Stimulated activated CD4-positive, alpha-beta T cell treated with anti-CD3 and anti-CD28 coated beads, Interleukin-15, amount 100 ng/mL, for 1 hour (primary cell): ENCODE data around the gene FAM98C.
"Not testable (repeated sequence)": the region's sequence is repeated elsewhere in the genome, so short reads cannot be mapped to it uniquely, and the experiment has no call there.

Source experiments
- DNase-seq, 2 donors: peaks; one replicate each; pipeline ENCODE4 v3.0.0-alpha.2; 2020; ENCODE audit warnings: low read depth in 1 of 2, low spot score in 1 of 2

The FAM98C gene

DNA sequence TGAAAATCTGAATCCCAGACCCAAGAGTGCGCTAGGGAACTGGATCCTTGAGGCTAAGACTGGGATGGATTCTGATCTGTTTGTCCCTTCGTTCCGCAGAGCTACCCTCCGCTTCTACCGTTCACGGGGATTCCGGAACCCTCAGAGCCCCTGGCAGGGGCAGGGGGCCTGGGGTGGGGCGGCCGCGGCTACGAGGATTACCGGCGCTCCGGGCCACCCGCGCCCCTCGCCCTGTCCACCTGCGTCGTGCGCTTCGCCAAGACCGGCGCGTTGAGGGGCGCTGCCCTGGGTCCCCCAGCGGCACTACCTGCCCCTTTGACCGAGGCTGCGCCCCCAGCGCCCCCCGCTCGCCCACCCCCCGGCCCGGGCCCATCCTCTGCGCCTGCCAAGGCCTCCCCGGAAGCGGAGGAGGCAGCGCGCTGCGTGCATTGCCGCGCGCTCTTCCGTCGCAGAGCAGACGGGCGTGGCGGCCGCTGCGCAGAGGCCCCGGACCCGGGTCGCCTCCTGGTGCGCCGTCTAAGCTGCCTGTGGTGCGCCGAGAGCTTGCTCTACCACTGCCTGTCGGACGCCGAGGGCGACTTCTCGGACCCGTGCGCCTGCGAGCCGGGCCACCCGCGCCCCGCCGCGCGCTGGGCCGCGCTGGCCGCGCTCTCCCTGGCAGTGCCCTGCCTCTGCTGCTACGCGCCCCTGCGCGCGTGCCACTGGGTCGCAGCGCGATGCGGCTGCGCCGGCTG, 7.3 kb upstream of the FAM98C start:
- peak in 1 of 2 donors; percentile 40 for DNase-seq

GRCh38 chr19:38399081-38399480, 3.8 kb upstream of the FAM98C start:
- no peak for DNase-seq

DNA sequence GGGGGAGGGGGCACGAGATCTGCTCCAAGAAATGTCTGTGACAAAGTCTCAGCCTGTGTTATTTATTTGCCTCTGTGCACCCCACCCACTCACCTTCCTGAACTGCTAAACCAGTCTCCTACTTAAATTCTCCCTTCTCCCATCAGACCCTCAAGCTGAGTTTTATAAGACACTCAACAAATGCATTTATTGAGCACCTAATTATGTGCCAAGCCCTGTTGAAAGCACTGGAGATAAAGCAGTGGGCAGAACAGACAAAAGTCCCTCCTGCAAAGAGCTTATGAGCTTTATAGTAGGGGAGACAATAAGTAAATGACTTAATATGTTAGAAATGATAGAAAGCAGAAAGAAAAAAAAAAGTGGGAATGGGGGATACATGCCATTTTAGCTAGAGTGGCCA, 3.4 kb upstream of the FAM98C start:
- DNase-seq: no peak

- no peak for DNase-seq
Observed at GRCh38 chr19:38400361-38400760, 2.5 kb upstream of the FAM98C start.

- DNase-seq: no peak
Observed at GRCh38 chr19:38401148-38401547, 1.7 kb upstream of the FAM98C start.

DNA sequence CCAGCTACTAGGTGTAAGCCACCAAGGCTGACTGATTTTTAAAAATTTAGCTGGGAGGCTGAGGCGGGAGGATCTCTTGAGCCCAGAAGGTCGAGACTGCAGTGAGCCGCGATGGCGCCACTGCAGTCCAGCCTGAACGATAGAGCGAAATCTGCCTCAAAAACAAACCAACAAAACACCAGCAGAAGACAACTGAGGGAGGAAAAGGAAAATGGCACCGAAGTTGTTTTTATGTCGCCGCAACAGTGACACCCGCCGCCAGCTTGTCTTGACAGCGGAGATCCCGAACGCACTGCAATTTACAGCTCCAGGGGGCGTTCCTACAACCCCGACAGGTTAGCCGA, 298 bp upstream of the FAM98C start:
- no peak for DNase-seq

DNA sequence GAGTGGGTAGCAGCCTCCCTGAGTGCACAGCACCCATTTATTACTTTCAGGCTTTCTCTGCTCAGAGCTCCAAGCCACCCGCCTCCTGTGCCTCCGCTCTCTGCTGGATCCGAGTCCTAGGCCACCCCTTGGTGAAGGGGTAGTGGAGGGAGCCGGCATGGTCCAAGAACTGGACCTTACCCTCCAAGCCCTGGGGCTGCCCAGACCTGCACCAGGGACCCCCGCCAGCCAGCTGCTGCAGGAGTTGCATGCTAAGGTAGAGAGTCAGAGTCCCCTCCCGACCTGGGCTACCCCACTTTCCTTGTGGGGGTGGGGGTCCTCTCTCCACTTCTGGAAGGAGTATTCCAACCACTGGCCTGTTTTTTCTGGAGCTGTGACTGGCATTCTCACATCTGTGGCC, 2.0 kb downstream of the FAM98C start:
- DNase-seq: no peak

DNA sequence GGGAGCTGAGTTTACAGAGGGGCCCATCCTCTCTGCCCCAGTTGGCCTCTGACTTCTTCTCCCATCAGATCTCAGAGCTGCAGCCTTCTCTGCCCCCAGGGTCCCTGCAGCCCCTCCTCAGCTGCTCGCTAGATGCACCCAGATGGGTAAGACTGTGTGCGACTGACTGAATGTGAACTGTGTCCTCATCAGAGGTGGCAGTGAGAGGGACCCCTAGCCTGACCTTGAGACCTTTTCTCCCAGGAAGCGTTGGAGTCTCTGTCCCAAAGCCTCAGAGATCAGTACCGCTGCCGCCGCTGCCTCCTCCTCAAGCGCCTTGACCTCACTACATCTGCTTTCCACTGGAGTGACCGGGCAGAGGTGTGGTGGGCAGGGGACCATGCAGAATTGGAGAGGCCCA, 2.4 kb downstream of the FAM98C start:
- no peak for DNase-seq

GRCh38 chr19:38409631-38410133, 6.8 kb downstream of the FAM98C start:
- no peak for DNase-seq

DNA sequence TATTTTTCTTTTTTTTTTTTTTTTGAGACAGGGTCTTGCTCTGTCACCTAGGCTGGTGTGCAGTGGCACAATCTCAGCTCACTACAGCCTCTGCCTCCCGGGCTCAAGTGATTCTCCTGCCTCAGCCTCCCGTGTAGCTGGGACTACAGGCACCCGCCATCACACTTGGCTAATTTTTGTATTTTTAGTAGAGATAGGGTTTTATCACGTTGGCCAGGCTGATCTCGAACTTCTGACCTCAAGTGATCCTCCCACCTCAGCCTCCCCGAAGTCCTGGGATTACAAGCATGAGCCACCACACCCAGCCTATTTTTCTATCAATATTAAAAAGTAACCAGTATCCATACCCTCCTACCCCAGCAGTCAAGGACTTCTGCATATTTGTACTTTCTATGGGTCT, 7.5 kb downstream of the FAM98C start:
- DNase-seq: not testable (repeated sequence)

- DNase-seq: no peak
Observed at GRCh38 chr19:38411041-38411712, 8.3 kb downstream of the FAM98C start.

DNA sequence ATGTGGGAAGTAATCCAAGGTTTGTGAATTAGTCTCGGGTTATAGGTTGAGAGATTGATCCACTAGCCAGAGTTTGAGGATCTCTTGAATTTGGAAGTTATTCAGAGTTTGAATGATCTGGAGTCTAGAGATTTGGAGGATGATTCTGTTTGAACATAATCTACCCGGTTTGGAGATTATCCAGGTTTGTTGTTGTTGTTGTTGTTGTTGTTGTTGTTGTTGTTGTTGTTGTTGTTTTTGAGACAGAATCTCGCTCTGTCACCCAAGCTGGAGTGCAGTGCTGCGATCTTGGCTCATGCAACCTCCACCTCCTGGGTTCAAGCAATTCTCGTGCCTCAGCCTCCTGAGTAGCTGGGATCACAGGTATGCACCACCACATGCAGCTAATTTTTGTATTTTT, 9.0 kb downstream of the FAM98C start:
- DNase-seq: not testable (repeated sequence)

DNA sequence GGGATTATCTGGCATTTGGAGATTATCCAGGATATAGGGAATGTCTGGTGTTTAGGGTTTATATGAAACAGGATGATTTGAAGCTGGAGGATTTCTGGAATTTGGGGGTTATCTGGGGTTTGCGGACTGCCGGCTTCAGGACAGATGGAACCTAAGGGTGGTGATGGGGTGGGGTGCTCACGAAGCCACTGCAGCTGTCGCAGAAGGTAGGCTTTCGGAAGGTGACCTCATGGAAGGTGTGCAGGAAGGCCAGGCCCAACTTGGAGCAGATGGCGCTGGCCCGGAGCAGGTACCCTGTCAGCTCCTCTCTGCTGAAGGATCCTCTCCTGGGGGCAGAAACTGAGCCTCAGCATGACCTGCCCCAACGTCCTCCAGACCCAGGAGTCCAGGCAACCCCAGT, 9.6 kb downstream of the FAM98C start:
- DNase-seq: no peak

DNA sequence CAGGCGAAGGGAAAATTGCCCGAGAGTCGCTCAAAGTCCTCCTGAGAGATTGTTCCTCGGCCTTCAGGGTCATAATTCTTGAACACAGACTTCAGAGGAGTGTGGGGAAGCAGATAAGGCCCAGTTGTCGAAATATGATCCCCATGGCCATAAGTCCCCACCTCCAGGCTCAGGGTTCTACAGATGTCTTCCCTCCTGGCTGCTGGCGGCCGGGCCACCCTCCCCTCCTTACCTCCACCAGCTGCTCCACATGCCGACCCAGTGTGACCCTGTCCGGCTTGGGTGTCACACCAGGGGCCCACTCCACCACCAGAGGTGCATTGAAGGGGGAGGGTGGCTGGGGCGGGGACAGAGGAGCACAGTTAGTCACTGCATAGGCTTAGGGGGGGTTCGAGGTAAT, 10.1 kb downstream of the FAM98C start:
- no peak for DNase-seq

DNA sequence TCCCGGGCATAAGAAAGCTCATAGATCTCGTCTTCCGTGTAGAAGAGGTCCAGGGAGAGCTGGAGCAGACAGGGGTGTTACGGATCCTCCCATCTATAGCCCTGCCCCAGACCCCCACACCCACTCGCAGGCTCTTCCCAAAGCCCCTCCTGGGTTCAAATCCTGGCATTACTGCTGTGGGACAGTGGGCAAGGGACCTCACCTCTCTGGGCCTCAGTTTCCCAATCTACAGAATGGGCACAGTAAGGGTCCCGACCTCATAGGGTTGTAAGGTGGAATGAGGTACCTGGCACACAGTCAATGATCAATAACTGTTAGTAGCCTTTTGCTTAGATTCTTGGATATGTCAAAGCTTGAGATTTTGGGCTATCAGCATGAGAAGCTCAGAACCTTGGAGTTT, 10.5 kb downstream of the FAM98C start:
- DNase-seq: no peak

GRCh38 chr19:38417146-38417543, 14.3 kb downstream of the FAM98C start:
- no peak for DNase-seq

GRCh38 chr19:38417544-38418506, 14.9 kb downstream of the FAM98C start:
- peak; percentile 25 to 47 for DNase-seq

DNA sequence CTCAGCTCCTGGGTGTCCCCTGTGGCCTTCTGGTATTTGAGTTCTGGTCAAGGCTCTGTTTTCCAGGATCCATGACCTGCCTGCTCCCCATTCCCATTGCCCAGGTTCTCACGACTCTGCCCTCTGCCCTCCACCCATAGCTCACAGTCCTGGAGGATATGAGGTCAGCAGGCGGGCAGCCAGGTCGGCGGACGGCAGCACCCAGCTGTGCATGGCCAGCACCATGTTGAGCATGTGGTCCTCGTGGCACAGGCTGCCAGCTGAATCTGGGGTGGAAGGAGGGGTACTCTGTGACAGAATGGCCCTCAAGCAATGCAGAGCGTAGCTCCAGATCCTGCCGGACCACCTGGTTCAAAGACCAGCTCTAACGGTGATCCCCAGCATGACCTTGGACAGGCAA, 18.0 kb downstream of the FAM98C start:
- DNase-seq: no peak

DNA sequence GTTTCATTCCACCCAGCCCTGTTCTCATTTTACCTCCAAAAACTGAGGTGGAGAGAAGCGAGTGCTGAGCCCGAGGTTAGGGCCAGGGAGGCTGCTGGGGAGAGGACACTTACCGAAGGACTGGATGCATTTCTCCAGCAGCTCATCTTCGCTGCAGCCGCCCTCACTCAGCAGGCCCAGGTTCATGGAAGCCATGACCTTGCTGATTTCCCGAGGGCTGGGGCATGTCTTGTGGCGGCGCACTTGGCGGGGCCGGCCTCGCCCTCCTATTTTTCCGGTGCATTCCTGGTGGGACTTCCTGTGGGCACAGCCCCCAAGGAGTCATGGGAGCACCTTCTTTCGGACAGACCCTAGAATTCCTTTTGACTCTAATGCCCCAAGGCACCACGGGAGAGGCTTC, 19.0 kb downstream of the FAM98C start:
- no peak for DNase-seq

- no peak for DNase-seq
Observed at GRCh38 chr19:38422438-38422837, 19.5 kb downstream of the FAM98C start.

DNA sequence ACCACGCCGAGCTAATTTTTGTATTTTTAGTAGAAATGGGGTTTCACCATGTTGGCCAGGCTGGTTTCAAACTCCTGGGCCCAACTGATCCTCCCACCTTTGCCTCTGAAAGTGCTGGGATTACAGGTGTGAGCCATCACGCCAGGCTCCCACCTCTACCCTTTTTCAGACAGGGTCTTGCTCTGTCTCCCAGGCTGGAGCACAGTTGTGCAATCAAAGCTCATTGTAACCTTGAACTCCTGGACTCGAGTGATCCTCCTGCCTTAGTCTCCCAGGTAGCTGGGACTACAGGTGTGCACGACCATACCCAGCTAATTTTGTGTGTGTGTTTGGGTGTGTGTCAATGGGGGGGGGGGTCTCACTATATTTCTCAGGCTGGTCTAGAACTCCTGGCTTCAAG, 21.4 kb downstream of the FAM98C start:
- DNase-seq: no peak
